Astrocyte (in vitro differentiated cells and primary cell): ENCODE results near the gene GIMAP8. TPM values are rescaled to one million over a fixed set of nuclear protein-coding genes. Genes with fewer than 3 reads are reported as not detected.

Experiments
- DNase-seq: peaks from one replicate; pipeline ENCODE4 v3.0.0-alpha.2; 2010; ENCODE audit warnings: low read depth
- FAIRE-seq: peaks from 2 replicates; lab custom pipeline; 2011; peaks lifted over from hg19 to GRCh38; lab: Jason Lieb, UNC
- H2AFZ ChIP-seq: 2 replicates; pipeline ENCODE4 v1.6.0; 2012; ENCODE audit warnings: low read depth, low read length, inconsistent platforms
- H3K27ac ChIP-seq: 2 replicates; pipeline ENCODE4 v1.5.1; 2011; ENCODE audit warnings: low read depth, low read length, inconsistent platforms
- H3K27me3 ChIP-seq: 2 replicates; pipeline ENCODE4 v1.6.0; 2011; ENCODE audit warnings: low read length, inconsistent platforms; ENCODE audit not compliant: insufficient read depth
- H3K36me3 ChIP-seq: 2 replicates; pipeline ENCODE4 v1.5.1; 2011; ENCODE audit warnings: low read length, inconsistent platforms; ENCODE audit not compliant: insufficient read depth
- H3K4me1 ChIP-seq: 2 replicates; pipeline ENCODE4 v1.5.1; 2011; ENCODE audit warnings: low read length, inconsistent platforms; ENCODE audit not compliant: insufficient read depth
- H3K4me2 ChIP-seq: 2 replicates; pipeline ENCODE4 v1.6.0; 2012; ENCODE audit warnings: low read length, inconsistent platforms
- H3K4me3 ChIP-seq: 2 replicates; pipeline ENCODE4 v1.5.1; 2011; ENCODE audit warnings: low read depth, mild to moderate bottlenecking, low read length, inconsistent platforms; ENCODE audit not compliant: insufficient read depth
- H3K79me2 ChIP-seq: 2 replicates; pipeline ENCODE4 v1.6.0; 2012; ENCODE audit warnings: mild to moderate bottlenecking, low read length, inconsistent platforms; ENCODE audit not compliant: insufficient read depth
- H3K9ac ChIP-seq: 2 replicates; pipeline ENCODE4 v1.6.0; 2012; ENCODE audit warnings: mild to moderate bottlenecking, low read length, inconsistent platforms
- H3K9me3 ChIP-seq: 2 replicates; pipeline ENCODE4 v1.5.1; 2012; ENCODE audit warnings: low read depth, mild to moderate bottlenecking, low read length, inconsistent platforms; ENCODE audit not compliant: insufficient read depth
- H4K20me1 ChIP-seq: 2 replicates; pipeline ENCODE4 v1.6.0; 2012; ENCODE audit warnings: low read length, inconsistent platforms; ENCODE audit not compliant: insufficient read depth
- H3K27ac Mint-ChIP-seq: one replicate; pipeline ENCODE4 v1.8.0; 2021; ENCODE audit warnings: mild to moderate bottlenecking, mixed read lengths; ENCODE audit not compliant: unreplicated experiment
- H3K27me3 Mint-ChIP-seq: one replicate; pipeline ENCODE4 v1.8.0; 2021; ENCODE audit warnings: low read depth, mixed read lengths; ENCODE audit not compliant: unreplicated experiment
- H3K36me3 Mint-ChIP-seq: one replicate; pipeline ENCODE4 v1.8.0; 2021; ENCODE audit warnings: low read depth, mixed read lengths; ENCODE audit not compliant: unreplicated experiment
- H3K4me1 Mint-ChIP-seq: one replicate; pipeline ENCODE4 v1.8.0; 2021; ENCODE audit warnings: low read depth, mixed read lengths; ENCODE audit not compliant: unreplicated experiment
- H3K4me3 Mint-ChIP-seq: one replicate; pipeline ENCODE4 v1.8.0; 2021; ENCODE audit warnings: mild to moderate bottlenecking, moderate library complexity, mixed read lengths; ENCODE audit not compliant: unreplicated experiment
- H3K9me3 Mint-ChIP-seq: one replicate; pipeline ENCODE4 v1.8.0; 2021; ENCODE audit warnings: mild to moderate bottlenecking, mixed read lengths; ENCODE audit not compliant: unreplicated experiment
- CTCF ChIP-seq: IDR thresholded peaks from 2 replicates; pipeline ENCODE4 v1.5.1; 2011; ENCODE audit warnings: low read depth, mild to moderate bottlenecking, inconsistent platforms, low read length, moderate library complexity; ENCODE audit not compliant: insufficient read depth
- EZH2 ChIP-seq: IDR thresholded peaks from 2 replicates; pipeline ENCODE4 v1.6.1; 2012; ENCODE audit warnings: mild to moderate bottlenecking, low read length, inconsistent platforms; ENCODE audit not compliant: insufficient read depth
- total RNA-seq: library from RNA; stranded (reverse); gene quantifications from 2 replicates; pipeline ENCODE4 v1.2.1, GENCODE V29; 2021

GIMAP8 gene
- total RNA-seq, 1 donor from 2014 or later, result not detected

DNA sequence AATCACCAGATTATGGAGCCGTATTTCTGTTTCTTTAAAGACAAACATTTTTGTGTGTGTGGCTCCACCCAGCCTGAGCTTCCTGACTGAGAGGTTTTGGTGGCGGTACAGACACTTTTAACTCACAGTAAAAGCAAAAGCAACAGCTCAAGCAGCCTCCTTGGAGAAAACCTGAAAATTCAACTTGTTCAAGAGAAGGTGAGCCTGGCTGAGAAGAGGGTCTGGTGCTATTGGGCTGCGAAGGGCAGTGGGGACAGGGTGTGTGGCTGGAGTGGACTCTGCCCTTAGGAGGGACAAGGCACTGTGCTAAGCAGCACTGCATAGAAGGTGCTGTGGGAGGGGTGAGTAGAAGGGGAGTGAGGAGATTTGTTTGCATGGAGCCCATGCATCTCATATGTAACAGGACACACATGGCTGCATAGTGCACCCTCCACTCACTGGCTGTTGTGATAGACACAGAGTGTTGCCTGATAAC lies 64.4 kb downstream of the GIMAP8 start, which contains the start of gene GIMAP7:
TSS of gene GIMAP7 (plus strand) at position 125 of the 475 bp plus-strand sequence. CDS start 5,103 bp downstream, outside the sequence.
- no peak for DNase-seq
- Histone ChIP-seq H3K9ac (no peak within 1 kb of the TSS), H2AFZ (no peak within 1 kb of the TSS), H3K9me3 (no peaks in the 10 kb centered on the region), H3K79me2 (no peaks in the 10 kb centered on the region), H3K27ac (no peak within 1 kb of the TSS), H3K4me1 (no peaks in the 10 kb centered on the region), H3K4me2 (no peak within 1 kb of the TSS), H4K20me1 (no peaks in the 10 kb centered on the region), H3K36me3 (no peaks in the 10 kb centered on the region), H3K27me3 (no peaks in the 10 kb centered on the region), H3K4me3 (no peak within 1 kb of the TSS)
- peaks cover 3% of the 10 kb centered on the region for H3K27me3 Mint-ChIP-seq
- no peak for FAIRE-seq
- no peak within 1 kb of the TSS for H3K4me3 Mint-ChIP-seq
- H3K27ac Mint-ChIP-seq, result no peak within 1 kb of the TSS
- TF ChIP-seq EZH2 (no peak), CTCF (no peak)
- no peaks in the 10 kb centered on the region for H3K4me1 Mint-ChIP-seq
- no peaks in the 10 kb centered on the region for H3K36me3 Mint-ChIP-seq
- no peaks in the 10 kb centered on the region for H3K9me3 Mint-ChIP-seq

DNA sequence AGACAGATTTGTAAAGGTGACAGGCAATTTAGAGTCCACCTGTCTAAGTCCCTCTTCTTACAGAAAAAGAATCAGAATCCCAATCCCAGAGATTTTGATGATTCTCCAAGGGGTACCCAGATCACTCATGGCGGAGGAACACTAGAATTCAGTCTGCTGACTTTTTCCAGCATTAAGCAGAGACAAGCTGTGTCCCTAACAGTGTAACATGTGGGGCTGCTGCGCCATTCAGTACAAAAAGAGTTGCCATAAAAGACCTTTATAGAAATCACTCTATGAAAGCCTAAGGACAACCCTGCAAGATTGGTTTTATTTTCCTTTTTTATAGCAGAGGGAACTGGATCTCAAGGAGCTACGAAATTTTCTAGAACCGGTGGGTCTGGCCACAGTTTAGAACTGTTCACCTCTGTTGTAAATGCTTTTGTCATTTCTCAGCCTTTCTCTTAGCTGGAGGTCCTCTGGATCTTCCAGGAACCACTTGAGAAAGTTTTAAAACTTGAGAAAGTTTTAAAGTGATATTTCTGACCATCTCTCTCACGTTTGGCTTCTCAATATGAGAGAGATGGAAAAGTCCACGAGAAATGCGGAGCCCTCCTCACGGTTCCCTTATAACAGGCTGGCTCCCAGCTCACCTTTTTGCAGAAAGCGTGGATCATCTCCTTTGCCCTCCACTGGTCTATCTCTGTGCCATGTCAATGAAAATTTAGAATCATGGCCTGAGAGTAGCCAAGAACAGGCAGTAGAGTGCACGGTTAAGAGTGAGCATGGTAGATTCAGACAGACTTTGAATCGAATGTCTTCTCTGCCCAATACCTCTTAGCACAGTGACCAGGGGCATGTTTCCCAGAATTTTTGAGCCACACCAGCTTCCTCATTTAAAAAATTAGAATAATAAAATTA lies 65.1 kb downstream of the GIMAP8 start:
- TF ChIP-seq CTCF, result no peak
- TF ChIP-seq EZH2, result no peak
- Histone ChIP-seq H3K4me2 (no peak overlapping the region), H3K4me3 (no peak overlapping the region), H4K20me1 (no peaks in the 10 kb centered on the region), H3K9ac (no peak overlapping the region), H2AFZ (no peak overlapping the region), H3K27me3 (no peaks in the 10 kb centered on the region), H3K36me3 (no peaks in the 10 kb centered on the region), H3K9me3 (no peaks in the 10 kb centered on the region), H3K79me2 (no peaks in the 10 kb centered on the region), H3K4me1 (no peaks in the 10 kb centered on the region), H3K27ac (no peak overlapping the region)
- H3K4me1 Mint-ChIP-seq, result no peaks in the 10 kb centered on the region
- no peak overlapping the region for H3K4me3 Mint-ChIP-seq
- peaks cover 3% of the 10 kb centered on the region for H3K27me3 Mint-ChIP-seq
- no peak for FAIRE-seq
- H3K36me3 Mint-ChIP-seq, result no peaks in the 10 kb centered on the region
- no peak for DNase-seq
- no peaks in the 10 kb centered on the region for H3K9me3 Mint-ChIP-seq
- no peak overlapping the region for H3K27ac Mint-ChIP-seq
